ENCODE data around the gene LCT.
A peak's percentile ranks its signal among the peaks of the same experiment; 100 is the strongest.
"Not testable (repeated sequence)": the region's sequence is repeated elsewhere in the genome, so short reads cannot be mapped to it uniquely, and the experiment has no call there.

LCT gene

GRCh38 chr2:135836596-135837270 is at the start of gene LCT:
Gene LCT (minus strand): TSS chr2:135837184. CDS start chr2:135837169, 15 bp downstream.
- no peak for TF ChIP-seq JUND (IDR thresholded peaks at IDR 0.05; ENCODE audit: low read depth)
- DNase-seq (ENCODE audit: low read depth in 1 of 2, low spot score in 1 of 2): no peak
- in situ Hi-C loops (cut with HindIII; ENCODE audit: low pct_unique_long_range_greater_than_20kb, low sequenced_read_pairs): no loop called here

- TF ChIP-seq JUND (IDR thresholded peaks at IDR 0.05; ENCODE audit: low read depth): no peak
- in situ Hi-C loops (cut with HindIII; ENCODE audit: low pct_unique_long_range_greater_than_20kb, low sequenced_read_pairs): no loop called here
- DNase-seq (ENCODE audit: low read depth in 1 of 2, low spot score in 1 of 2): no peak
Measured at GRCh38 chr2:135885709-135886108, 48.7 kb upstream of the LCT start.

- TF ChIP-seq JUND (IDR thresholded peaks at IDR 0.05; ENCODE audit: low read depth): no peak
- no peak for DNase-seq (ENCODE audit: low read depth in 1 of 2, low spot score in 1 of 2)
- in situ Hi-C loops (cut with HindIII; ENCODE audit: low pct_unique_long_range_greater_than_20kb, low sequenced_read_pairs): no loop called here
Measured at GRCh38 chr2:135882415-135882814, 45.4 kb upstream of the LCT start.

GRCh38 chr2:135876770-135877169 is 39.8 kb upstream of the LCT start:
- in situ Hi-C loops (cut with HindIII; ENCODE audit: low pct_unique_long_range_greater_than_20kb, low sequenced_read_pairs): not testable (repeated sequence)

GRCh38 chr2:135876066-135876711 is 39.2 kb upstream of the LCT start, which contains the start of gene MCM6:
Gene MCM6 (minus strand): TSS chr2:135876443. CDS start chr2:135876365, 78 bp downstream.
- peak; percentile 89 to 98 for DNase-seq (ENCODE audit: low read depth in 1 of 2, low spot score in 1 of 2)
- TF ChIP-seq JUND (IDR thresholded peaks at IDR 0.05; ENCODE audit: low read depth): no peak
- in situ Hi-C loops (cut with HindIII; ENCODE audit: low pct_unique_long_range_greater_than_20kb, low sequenced_read_pairs): no loop called here

More at GRCh38 chr2:135876770-135877169, 39.8 kb upstream of the LCT start:
- DNase-seq (ENCODE audit: low read depth in 1 of 2, low spot score in 1 of 2): not testable (repeated sequence)

- in situ Hi-C loops (cut with HindIII; ENCODE audit: low pct_unique_long_range_greater_than_20kb, low sequenced_read_pairs): no loop called here
- TF ChIP-seq JUND (IDR thresholded peaks at IDR 0.05; ENCODE audit: low read depth): no peak
- DNase-seq (ENCODE audit: low read depth in 1 of 2, low spot score in 1 of 2): peak; percentile 10 to 52
Measured at GRCh38 chr2:135875491-135876065, 38.6 kb upstream of the LCT start.

GRCh38 chr2:135874777-135875365 is 37.9 kb upstream of the LCT start:
- no peak for DNase-seq (ENCODE audit: low read depth in 1 of 2, low spot score in 1 of 2)
- in situ Hi-C loops (cut with HindIII; ENCODE audit: low pct_unique_long_range_greater_than_20kb, low sequenced_read_pairs): no loop called here
- TF ChIP-seq JUND (IDR thresholded peaks at IDR 0.05; ENCODE audit: low read depth): no peak

- DNase-seq (ENCODE audit: low read depth in 1 of 2, low spot score in 1 of 2): no peak
- in situ Hi-C loops (cut with HindIII; ENCODE audit: low pct_unique_long_range_greater_than_20kb, low sequenced_read_pairs): no loop called here
- TF ChIP-seq JUND (IDR thresholded peaks at IDR 0.05; ENCODE audit: low read depth): no peak
Measured at GRCh38 chr2:135870571-135870970, 33.6 kb upstream of the LCT start.

- no peak for DNase-seq (ENCODE audit: low read depth in 1 of 2, low spot score in 1 of 2)
- in situ Hi-C loops (cut with HindIII; ENCODE audit: low pct_unique_long_range_greater_than_20kb, low sequenced_read_pairs): no loop called here
- TF ChIP-seq JUND (IDR thresholded peaks at IDR 0.05; ENCODE audit: low read depth): no peak
Measured at GRCh38 chr2:135863233-135863632, 26.2 kb upstream of the LCT start.

GRCh38 chr2:135862718-135863117 is 25.7 kb upstream of the LCT start:
- in situ Hi-C loops (cut with HindIII; ENCODE audit: low pct_unique_long_range_greater_than_20kb, low sequenced_read_pairs): no loop called here
- TF ChIP-seq JUND (IDR thresholded peaks at IDR 0.05; ENCODE audit: low read depth): no peak
- no peak for DNase-seq (ENCODE audit: low read depth in 1 of 2, low spot score in 1 of 2)

GRCh38 chr2:135853401-135853800 is 16.4 kb upstream of the LCT start:
- in situ Hi-C loops (cut with HindIII; ENCODE audit: low pct_unique_long_range_greater_than_20kb, low sequenced_read_pairs): no loop called here
- no peak for DNase-seq (ENCODE audit: low read depth in 1 of 2, low spot score in 1 of 2)
- no peak for TF ChIP-seq JUND (IDR thresholded peaks at IDR 0.05; ENCODE audit: low read depth)

- no peak for TF ChIP-seq JUND (IDR thresholded peaks at IDR 0.05; ENCODE audit: low read depth)
- DNase-seq (ENCODE audit: low read depth in 1 of 2, low spot score in 1 of 2): no peak
- in situ Hi-C loops (cut with HindIII; ENCODE audit: low pct_unique_long_range_greater_than_20kb, low sequenced_read_pairs): no loop called here
Measured at GRCh38 chr2:135851858-135852257, 14.9 kb upstream of the LCT start.
